ENCODE data around the gene ARHGEF12. TPM values are rescaled to one million over a fixed set of nuclear protein-coding genes. Genes with fewer than 3 reads are reported as not detected.
"Not testable (repeated sequence)": the region's sequence is repeated elsewhere in the genome, so short reads cannot be mapped to it uniquely, and the experiment has no call there.

ARHGEF12 gene
- total RNA-seq, 1 donor, result 10.5 TPM

GRCh38 chr11:120473503-120473902 is 137.3 kb downstream of the ARHGEF12 start:
- DNase-seq (ENCODE audit: low read depth in 2 of 3, low spot score in 2 of 3), result no peak

- no peak for DNase-seq (ENCODE audit: low read depth in 2 of 3, low spot score in 2 of 3)
These were observed 145.9 kb downstream of the ARHGEF12 start for GRCh38 chr11:120482149-120482548.

GRCh38 chr11:120484722-120485121 is 148.5 kb downstream of the ARHGEF12 start:
- DNase-seq (ENCODE audit: low read depth in 2 of 3, low spot score in 2 of 3), result no peak

- DNase-seq (ENCODE audit: low read depth in 2 of 3, low spot score in 2 of 3), result no peak
These were observed 149.9 kb downstream of the ARHGEF12 start for GRCh38 chr11:120486138-120486537.

GRCh38 chr11:120489799-120490198 is 153.6 kb downstream of the ARHGEF12 start:
- no peak for DNase-seq (ENCODE audit: low read depth in 2 of 3, low spot score in 2 of 3)

GRCh38 chr11:120492486-120492885 is 156.3 kb downstream of the ARHGEF12 start:
- DNase-seq (ENCODE audit: low read depth in 2 of 3, low spot score in 2 of 3), result no peak

- no peak for DNase-seq (ENCODE audit: low read depth in 2 of 3, low spot score in 2 of 3)
These were observed 158.4 kb downstream of the ARHGEF12 start for GRCh38 chr11:120494595-120494994.

- DNase-seq (ENCODE audit: low read depth in 2 of 3, low spot score in 2 of 3), result no peak
These were observed 162.9 kb downstream of the ARHGEF12 start for GRCh38 chr11:120499088-120499487.

GRCh38 chr11:120499859-120500258 is 163.6 kb downstream of the ARHGEF12 start:
- no peak for DNase-seq (ENCODE audit: low read depth in 2 of 3, low spot score in 2 of 3)

GRCh38 chr11:120500414-120501071 is 164.3 kb downstream of the ARHGEF12 start:
- no peak for DNase-seq (ENCODE audit: low read depth in 2 of 3, low spot score in 2 of 3)

- no peak for DNase-seq (ENCODE audit: low read depth in 2 of 3, low spot score in 2 of 3)
These were observed 165.2 kb downstream of the ARHGEF12 start for GRCh38 chr11:120501440-120501839.

GRCh38 chr11:120501976-120502755 is 166.0 kb downstream of the ARHGEF12 start:
- no peak for DNase-seq (ENCODE audit: low read depth in 2 of 3, low spot score in 2 of 3)

- DNase-seq (ENCODE audit: low read depth in 2 of 3, low spot score in 2 of 3), result not testable (repeated sequence)
These were observed 167.3 kb downstream of the ARHGEF12 start for GRCh38 chr11:120503529-120503928.

- DNase-seq (ENCODE audit: low read depth in 2 of 3, low spot score in 2 of 3), result no peak
These were observed 169.7 kb downstream of the ARHGEF12 start for GRCh38 chr11:120505801-120506425.

GRCh38 chr11:120509346-120510053 is 173.3 kb downstream of the ARHGEF12 start:
- no peak for DNase-seq (ENCODE audit: low read depth in 2 of 3, low spot score in 2 of 3)

GRCh38 chr11:120510406-120511115 is 174.3 kb downstream of the ARHGEF12 start:
- DNase-seq (ENCODE audit: low read depth in 2 of 3, low spot score in 2 of 3), result no peak

GRCh38 chr11:120511116-120511819 is 175.1 kb downstream of the ARHGEF12 start, which contains the start of gene GRIK4:
GRIK4 (plus strand) TSS chr11:120511748; CDS start chr11:120660319, 148,571 bp downstream.
- peak; percentile 42 to 84 (median 74) for DNase-seq (ENCODE audit: low read depth in 2 of 3, low spot score in 2 of 3)

GRCh38 chr11:120511820-120512738 is 175.9 kb downstream of the ARHGEF12 start:
- no peak for DNase-seq (ENCODE audit: low read depth in 2 of 3, low spot score in 2 of 3)

Data from hematopoietic multipotent progenitor cell (in vitro differentiated cells).